Colonic mucosa (tissue), 4 donors: ENCODE results near the gene ADAMTS17. TPM values are rescaled to one million over a fixed set of nuclear protein-coding genes. Genes with fewer than 3 reads are reported as not detected.

Experiments
- DNase-seq: peaks from one replicate; pipeline ENCODE4 v3.0.0-alpha.2; 2020
- H3K27ac ChIP-seq: fragments of 200-600 bp; one replicate; pipeline ENCODE4 v1.8.0; 2021
- H3K27me3 ChIP-seq: fragments of 200-600 bp; one replicate; pipeline ENCODE4 v1.8.0; 2021
- H3K36me3 ChIP-seq: fragments of 200-600 bp; one replicate; pipeline ENCODE4 v1.8.0; 2021
- H3K4me1 ChIP-seq: fragments of 200-600 bp; one replicate; pipeline ENCODE4 v1.8.0; 2021; ENCODE audit warnings: mild to moderate bottlenecking
- H3K4me3 ChIP-seq: fragments of 200-600 bp; one replicate; pipeline ENCODE4 v1.8.0; 2021
- H3K9ac ChIP-seq, 2 donors: one replicate each; pipeline ENCODE4 v1.7.0; 2013; ENCODE audit warnings: control low read depth in 2 of 2, low read depth in 2 of 2, low read length in 2 of 2
- H3K9me3 ChIP-seq: fragments of 200-600 bp; one replicate; pipeline ENCODE4 v1.8.0; 2021
- CTCF ChIP-seq: fragments of 200-600 bp; IDR thresholded peaks from one replicate; pipeline ENCODE4 v1.8.0; 2022; ENCODE audit warnings: antibody characterized with exemption, mild to moderate bottlenecking
- intact Hi-C: fragments of 100-400 bp; cut with DNase I; formaldehyde crosslinking; loops from one replicate; pipeline ENCODE4 v1.14.1; 2022
- total RNA-seq, 2 donors: library from RNA; stranded (reverse); fragmentation: NEBNext Ultra II Directional in 1 of 2; extraction: Animal tissue kit (Norgen Biotek cat#: 25700) in 1 of 2; gene quantifications; one replicate each; pipeline ENCODE4 v1.2.1, GENCODE V29; 2021
- donor health status: healthy.
- donor health status: DM: no; HTN: no; CAD: no.
- donor health status: DM: no; HTN: no; CAD: no.

ADAMTS17 gene
- total RNA-seq, 2 donors from 2014 or later: 4.2 to 8.3 TPM

GRCh38 chr15:100021653-100022052, 320.1 kb downstream of the ADAMTS17 start:
- DNase-seq: no peak
- intact Hi-C loops: no loop called here
- Histone ChIP-seq H3K27ac (no peak overlapping the region), H3K27me3 (no peaks in the 10 kb centered on the region), H3K4me1 (no peaks in the 10 kb centered on the region), H3K36me3 (no peaks in the 10 kb centered on the region), H3K4me3 (no peak overlapping the region), H3K9me3 (no peaks in the 10 kb centered on the region), H3K9ac (no peak overlapping the region)
- no peak for TF ChIP-seq CTCF

DNA sequence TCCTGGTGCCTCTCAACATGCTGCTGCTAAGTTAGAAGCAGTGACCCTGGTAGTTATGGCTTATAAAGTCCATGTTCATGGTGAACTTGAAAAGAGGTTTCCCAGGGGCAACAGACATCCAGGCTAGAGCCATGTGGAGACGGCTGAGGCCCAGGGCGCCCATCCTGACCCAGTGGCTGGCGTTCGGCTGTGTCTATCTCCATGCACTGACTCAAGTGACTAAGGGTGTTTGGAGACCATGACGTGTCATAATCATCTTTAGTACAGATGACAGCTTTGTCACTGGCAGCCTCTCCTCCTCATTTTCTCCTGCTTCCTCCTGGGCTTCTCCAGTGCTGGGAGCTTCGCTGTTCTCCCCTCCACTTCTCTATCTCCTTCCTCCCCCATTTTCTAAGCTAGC, 321.2 kb downstream of the ADAMTS17 start:
- H3K9me3 ChIP-seq: no peaks in the 10 kb centered on the region
- no peak for TF ChIP-seq CTCF
- no peak for DNase-seq
- H3K4me1 ChIP-seq: no peaks in the 10 kb centered on the region
- no peak overlapping the region for H3K9ac ChIP-seq
- intact Hi-C loops: no loop called here
- no peaks in the 10 kb centered on the region for H3K36me3 ChIP-seq
- H3K27me3 ChIP-seq: no peaks in the 10 kb centered on the region
- no peak overlapping the region for H3K4me3 ChIP-seq
- H3K27ac ChIP-seq: no peak overlapping the region

- H3K9me3 ChIP-seq: no peaks in the 10 kb centered on the region
- no peak for DNase-seq
- H3K4me3 ChIP-seq: no peak overlapping the region
- intact Hi-C loops: no loop called here
- H3K36me3 ChIP-seq: no peaks in the 10 kb centered on the region
- H3K9ac ChIP-seq: no peak overlapping the region
- no peak for TF ChIP-seq CTCF
- no peaks in the 10 kb centered on the region for H3K4me1 ChIP-seq
- H3K27me3 ChIP-seq: no peaks in the 10 kb centered on the region
- H3K27ac ChIP-seq: no peak overlapping the region
Measured at GRCh38 chr15:100020189-100020588, 321.6 kb downstream of the ADAMTS17 start.

DNA sequence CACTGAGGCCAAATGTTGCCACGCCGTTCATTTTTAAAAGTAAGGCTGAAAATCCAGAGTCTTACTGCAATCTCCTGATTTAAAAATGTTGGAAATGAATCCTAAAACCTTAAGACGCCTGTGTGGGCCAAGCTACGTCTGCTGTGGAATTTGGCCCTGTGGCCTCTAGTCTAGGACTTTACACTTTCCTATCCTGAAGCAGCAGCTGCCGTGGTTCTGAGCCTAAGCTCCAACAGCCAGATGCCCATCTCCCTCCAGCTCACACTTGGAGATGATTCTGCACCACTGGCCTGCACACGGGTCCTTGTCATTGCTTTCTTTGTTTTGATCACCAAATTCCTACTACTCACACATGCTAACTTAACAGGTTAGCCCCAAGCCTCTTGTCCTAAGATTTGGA, 322.2 kb downstream of the ADAMTS17 start:
- no peaks in the 10 kb centered on the region for H3K27me3 ChIP-seq
- no peak overlapping the region for H3K4me3 ChIP-seq
- intact Hi-C loops: no loop called here
- H3K36me3 ChIP-seq: no peaks in the 10 kb centered on the region
- no peak for DNase-seq
- TF ChIP-seq CTCF: no peak
- no peaks in the 10 kb centered on the region for H3K4me1 ChIP-seq
- H3K9ac ChIP-seq: no peak overlapping the region
- H3K9me3 ChIP-seq: no peaks in the 10 kb centered on the region
- H3K27ac ChIP-seq: no peak overlapping the region

DNA sequence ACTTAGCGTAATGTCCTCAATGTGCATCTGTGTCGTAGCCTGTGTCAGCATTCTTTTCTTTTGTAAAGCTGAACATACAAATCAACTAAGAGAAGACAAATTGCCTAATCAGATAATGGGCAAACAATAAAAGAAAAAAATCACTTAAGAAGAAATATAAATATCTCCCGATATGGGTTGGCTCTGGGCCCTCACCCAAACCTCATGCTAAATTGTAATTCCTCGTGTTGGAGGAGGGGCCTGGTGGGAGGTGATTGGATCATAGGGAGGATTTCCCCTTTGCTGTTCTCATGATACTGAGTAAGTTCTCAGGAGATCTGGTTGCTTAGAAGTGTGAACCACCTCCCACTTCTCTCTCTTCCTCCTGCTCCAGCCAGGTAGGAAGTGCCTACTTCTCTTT, 323.6 kb downstream of the ADAMTS17 start:
- no peak overlapping the region for H3K9ac ChIP-seq
- H3K27ac ChIP-seq: no peak overlapping the region
- no peak overlapping the region for H3K4me3 ChIP-seq
- DNase-seq: no peak
- no peaks in the 10 kb centered on the region for H3K27me3 ChIP-seq
- no peaks in the 10 kb centered on the region for H3K4me1 ChIP-seq
- no peak for TF ChIP-seq CTCF
- intact Hi-C loops: no loop called here
- H3K36me3 ChIP-seq: no peaks in the 10 kb centered on the region
- H3K9me3 ChIP-seq: no peaks in the 10 kb centered on the region

- intact Hi-C loops: no loop called here
- H3K36me3 ChIP-seq: no peaks in the 10 kb centered on the region
- H3K4me1 ChIP-seq: no peaks in the 10 kb centered on the region
- no peak for TF ChIP-seq CTCF
- H3K9me3 ChIP-seq: no peaks in the 10 kb centered on the region
- H3K4me3 ChIP-seq: no peak overlapping the region
- H3K27me3 ChIP-seq: no peaks in the 10 kb centered on the region
- no peak overlapping the region for H3K27ac ChIP-seq
- no peak overlapping the region for H3K9ac ChIP-seq
- DNase-seq: no peak
Measured at GRCh38 chr15:100017140-100017539, 324.6 kb downstream of the ADAMTS17 start.
